Stimulated activated CD4-positive, alpha-beta T cell treated with anti-CD3 and anti-CD28 coated beads, TNF-alpha, amount 100 ng/mL, for 24 hours (primary cell): ENCODE results near the gene NSL1.

ENCODE experiments used
- DNase-seq, 3 experiments: peaks; one replicate each; pipeline ENCODE4 v3.0.0-alpha.2; 2020; ENCODE audit warnings: low read depth in 3 of 3

The NSL1 gene

GRCh38 chr1:212703991-212704564 is 87.5 kb downstream of the NSL1 start:
- no peak for DNase-seq

GRCh38 chr1:212702672-212703071 is 88.9 kb downstream of the NSL1 start:
- no peak for DNase-seq

DNA sequence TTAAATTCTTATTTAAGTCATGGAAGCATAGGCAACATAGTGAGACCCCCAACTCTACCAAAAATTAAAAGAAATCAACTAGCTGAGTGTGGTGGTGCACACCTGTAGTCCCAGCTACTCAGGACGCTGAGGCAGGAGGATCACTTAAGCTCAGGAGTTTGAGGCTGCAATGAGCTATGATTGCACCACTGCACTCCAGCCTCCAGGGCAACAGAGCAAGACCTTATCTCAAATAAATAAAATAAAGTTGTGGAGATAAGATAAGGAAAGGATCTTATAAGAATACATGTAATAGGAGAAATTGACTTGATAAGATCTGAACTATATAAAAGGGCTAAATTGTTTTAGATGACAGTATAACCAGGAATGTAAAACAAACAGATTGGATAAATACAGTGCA is 89.7 kb downstream of the NSL1 start:
- no peak for DNase-seq

DNA sequence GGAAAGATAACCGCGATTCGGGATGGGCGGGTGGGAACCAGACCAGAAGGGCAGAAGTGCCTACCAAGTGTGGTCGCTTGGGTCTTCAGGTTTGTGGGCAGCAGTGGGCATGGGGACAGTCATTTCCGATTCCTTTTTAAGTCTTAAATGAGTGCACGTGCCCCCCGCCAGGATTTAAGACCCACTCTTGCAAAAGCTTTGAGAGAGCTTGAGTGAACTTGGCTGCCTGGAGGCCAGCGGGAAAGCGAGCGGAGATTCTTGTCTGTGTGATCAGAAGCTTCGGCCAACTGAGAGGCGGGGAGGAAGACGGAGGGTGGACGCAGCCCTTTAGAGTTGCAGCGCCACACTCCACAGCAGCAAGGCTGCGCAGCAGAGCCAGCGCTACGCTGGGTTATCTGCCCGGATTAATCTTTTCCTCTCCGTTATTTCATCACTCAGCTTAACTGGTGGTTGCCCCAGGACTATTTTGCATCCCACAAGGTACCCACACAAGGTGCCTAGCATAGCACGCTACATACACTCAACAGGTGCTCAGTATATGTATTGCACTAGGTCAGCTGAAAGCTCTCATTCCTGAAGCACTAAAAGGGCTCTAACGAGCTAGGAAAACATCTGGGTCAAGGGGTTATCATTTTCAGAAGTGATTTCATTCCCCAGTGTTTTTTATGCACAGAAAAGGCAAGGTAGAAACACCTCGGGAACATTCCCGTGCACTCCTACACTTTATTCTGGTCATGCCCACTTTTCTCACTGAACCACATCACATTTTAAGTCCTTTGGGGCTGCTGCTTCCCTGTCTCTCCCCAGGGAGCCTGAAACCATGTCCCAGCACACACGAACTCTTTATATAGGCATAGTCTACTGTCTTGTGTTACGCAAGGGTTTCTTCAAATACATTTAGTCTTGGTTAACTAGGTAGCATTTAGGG is 90.4 kb downstream of the NSL1 start:
- peak in 1 of 3 experiments; percentile 27 for DNase-seq

DNA sequence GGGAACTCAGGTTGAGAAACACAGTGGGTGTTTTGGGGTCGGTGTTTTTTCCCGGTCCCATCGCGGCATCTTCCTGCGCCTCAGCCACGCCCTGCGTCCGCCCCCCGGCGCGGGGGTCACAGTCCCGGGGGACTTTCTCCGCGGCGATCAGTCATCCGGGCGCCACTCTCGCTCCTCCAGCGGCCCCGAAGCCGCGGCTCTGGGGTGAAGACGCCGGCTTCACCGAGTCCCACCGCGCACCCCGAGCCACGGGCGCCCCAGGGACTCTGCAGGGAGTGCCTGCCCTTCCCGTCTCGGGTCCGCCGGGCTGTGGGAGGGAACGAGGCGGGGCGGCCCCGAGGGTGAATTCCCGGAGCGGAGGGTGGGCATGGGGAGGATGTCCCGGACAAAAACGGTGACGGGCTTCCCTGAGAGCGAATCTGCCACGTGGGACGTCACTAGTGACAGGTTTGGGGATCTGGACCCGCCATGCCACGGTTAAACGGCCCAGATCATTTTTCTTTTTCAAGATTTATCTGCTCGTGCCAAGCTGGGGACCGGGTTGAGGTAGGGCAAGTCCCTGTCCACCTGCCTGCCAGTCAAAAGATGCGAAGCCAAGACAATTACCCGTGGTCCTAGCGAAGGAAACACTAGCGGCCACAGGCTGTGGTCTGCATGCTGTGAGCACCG is 91.2 kb downstream of the NSL1 start:
- DNase-seq = peak in 1 of 3 experiments; percentile 63

DNA sequence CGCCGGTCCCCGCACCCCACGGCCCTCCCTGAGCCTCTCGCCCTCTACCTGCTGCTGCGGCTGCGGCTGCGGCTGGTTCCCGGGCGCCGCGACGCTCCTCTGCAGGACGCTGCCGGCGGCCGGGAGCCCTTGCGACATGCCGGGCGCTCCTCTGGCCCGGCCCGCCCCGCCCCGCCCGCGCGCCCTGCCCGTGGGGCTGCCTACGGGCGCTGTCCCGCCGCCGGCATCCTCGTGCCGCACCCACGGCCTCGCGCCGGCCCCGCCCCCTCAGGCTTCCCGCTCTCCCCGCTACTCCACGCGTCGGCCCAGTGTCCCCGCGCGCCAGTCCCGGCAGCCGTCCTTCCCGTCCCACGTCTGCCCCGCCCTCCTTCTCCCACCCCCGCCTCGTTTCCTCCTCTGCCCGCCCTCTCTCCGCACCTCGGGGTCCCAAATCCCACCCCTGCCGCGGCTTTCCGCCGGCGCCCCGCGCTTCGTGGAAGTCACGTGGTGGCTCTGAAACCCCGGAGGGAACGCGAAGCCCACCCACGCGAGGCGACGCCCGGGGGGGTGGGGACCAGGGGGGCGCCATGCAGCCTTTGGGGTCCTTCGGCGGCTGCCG is 91.9 kb downstream of the NSL1 start, which contains the start of gene BATF3:
Gene BATF3 (minus strand): TSS at position 216 of the 598 bp plus-strand sequence. CDS start 78 bp downstream, at position 138.
- DNase-seq = peak in 1 of 3 experiments; percentile 69

DNA sequence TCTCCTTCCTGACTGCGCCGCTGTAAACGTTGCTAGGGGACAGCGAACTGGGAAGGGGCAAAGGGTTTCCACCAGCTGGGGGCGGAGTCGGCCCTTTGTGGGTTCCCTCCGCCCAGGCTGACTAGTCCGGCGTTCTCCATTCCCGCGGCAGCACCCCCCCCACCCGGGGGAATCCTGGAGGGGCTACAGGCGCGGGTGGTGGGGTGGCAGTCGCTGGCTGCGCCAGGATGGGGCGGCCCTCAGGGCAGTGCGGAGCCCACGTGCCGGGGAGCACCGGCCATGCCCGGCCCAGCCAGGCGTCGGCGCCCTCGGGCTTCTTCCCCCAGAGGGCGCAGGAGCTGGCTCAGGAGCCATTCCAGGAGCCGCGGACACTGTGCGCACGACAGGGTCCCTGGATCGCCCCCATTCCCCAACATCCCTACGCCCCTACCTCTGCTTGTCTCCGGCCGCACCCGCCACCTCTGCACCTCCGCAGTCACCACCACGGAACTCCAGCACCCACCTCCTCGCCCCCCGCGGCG is 92.4 kb downstream of the NSL1 start:
- peak in 1 of 3 experiments; percentile 54 for DNase-seq

- DNase-seq = no peak
These were observed 93.0 kb downstream of the NSL1 start for GRCh38 chr1:212698467-212699103.

- DNase-seq = no peak
These were observed 94.8 kb downstream of the NSL1 start for GRCh38 chr1:212696721-212697331.

DNA sequence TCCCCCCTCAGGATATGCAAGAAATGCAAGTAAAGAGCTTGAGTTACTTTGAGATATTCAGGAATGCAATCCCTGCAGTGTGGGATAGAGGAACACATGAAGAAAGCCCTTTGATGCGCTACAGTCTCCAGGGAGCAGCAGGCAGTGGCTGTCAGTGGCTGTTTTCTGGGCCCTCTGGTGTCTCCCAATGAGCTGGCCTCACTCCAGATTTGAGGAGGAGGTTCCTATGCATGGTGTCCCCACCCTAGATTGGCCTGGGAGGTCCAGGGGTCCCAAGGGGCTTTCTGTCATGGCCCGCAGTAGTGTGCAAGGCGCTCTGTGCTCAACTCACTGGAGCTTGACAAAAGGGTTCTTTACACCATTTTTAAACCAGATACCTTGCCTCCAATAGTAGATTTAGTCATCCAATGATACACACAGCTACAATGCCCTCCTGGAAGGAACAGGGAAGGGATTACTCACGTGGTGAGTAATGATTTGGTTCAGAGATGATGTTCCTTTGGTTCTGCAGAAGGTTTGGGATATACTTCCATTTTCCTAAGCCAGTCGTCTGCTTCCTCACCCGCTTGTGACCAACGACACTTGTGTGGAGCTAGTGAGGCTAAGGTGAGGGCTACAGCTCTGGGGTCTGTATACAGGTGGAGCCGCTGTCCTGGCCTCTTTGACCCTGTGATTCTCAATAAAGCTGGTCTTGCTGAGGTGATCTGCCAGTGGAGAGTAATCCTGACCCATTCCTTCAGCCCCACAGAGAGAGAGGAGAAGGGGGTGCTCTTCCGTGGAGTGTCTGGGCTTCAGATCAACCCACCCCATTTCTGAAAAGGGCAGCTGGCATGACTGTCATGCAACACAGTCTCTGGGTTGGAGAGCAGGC is 98.6 kb downstream of the NSL1 start:
- no peak for DNase-seq

- DNase-seq = no peak
These were observed 100.0 kb downstream of the NSL1 start for GRCh38 chr1:212691561-212692071.

DNA sequence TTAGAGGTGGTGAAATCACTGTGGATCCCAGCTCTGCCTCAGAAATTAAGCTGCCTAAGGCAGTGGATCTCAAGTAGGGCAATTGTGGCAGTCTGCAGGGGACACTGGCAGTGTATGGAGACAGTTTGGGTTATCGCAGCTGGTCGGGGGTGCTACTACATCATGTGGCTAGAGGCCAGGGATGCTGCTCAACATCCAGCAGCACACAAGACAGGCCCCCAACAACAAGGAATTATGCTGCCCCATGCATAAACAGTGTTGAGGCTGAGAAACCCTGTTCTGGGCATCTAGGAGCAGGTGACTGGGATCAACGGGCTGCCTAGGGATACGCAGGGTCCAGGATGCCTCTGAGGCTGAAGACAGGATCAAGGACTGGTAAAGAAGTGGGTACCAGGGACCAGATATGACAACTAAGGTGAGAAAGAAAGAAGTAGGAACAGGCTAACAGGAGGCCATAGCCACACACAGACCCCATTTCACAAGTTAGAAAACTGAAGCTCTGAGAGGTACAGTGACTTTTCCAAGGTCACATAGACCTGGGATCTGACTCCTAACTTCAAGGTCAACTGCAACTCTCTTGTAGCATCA is 100.7 kb downstream of the NSL1 start:
- DNase-seq = no peak

GRCh38 chr1:212689758-212690529 is 101.6 kb downstream of the NSL1 start:
- DNase-seq = no peak

DNA sequence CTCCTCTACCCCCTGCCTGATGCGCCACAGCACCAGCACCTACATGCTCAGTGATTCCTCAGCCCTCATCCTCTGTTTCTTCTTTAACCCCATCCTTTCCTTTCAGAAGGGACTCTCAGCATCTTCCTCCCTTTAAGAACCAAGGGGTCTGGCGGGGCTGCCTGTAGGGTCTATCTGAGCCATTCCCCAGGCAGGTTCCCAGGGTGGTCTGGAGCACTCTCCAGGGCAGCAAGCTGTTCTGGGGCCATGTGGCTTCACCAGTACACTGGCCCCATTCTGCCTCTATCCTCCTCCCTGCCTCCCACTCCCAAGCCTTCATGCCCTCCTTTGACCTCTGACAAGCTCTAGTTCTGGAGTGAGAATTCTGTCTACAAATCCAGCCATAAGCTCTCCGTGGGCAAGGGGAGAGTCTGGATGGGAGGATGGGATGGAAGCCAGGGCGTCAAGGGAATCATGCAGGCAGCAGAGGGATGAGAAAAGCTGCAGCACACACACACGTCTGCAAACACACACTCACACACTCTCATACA is 102.3 kb downstream of the NSL1 start:
- no peak for DNase-seq

- DNase-seq = no peak
These were observed 103.1 kb downstream of the NSL1 start for GRCh38 chr1:212688341-212689047.

GRCh38 chr1:212687811-212688210 is 103.8 kb downstream of the NSL1 start:
- DNase-seq = no peak

DNA sequence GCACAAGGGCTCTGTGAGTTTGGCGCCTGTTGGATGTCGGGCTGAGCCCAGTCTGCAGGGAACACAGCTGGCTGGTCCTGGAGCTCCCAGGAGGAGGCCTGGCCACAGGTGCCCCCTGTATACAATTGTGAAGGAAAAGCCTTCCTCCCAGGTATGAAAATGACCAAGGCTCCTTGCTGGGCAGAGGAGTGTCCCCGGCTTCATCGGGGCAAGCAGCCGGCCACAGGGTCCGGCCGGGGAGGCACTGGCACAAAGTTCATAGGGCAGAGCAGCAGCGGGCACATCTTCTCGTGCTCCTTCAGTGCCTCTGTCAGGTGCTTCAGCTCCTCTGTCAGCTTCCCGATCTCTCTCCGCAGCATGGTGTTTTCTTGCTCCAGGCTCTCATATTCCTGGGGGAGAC is 105.0 kb downstream of the NSL1 start:
- no peak for DNase-seq

DNA sequence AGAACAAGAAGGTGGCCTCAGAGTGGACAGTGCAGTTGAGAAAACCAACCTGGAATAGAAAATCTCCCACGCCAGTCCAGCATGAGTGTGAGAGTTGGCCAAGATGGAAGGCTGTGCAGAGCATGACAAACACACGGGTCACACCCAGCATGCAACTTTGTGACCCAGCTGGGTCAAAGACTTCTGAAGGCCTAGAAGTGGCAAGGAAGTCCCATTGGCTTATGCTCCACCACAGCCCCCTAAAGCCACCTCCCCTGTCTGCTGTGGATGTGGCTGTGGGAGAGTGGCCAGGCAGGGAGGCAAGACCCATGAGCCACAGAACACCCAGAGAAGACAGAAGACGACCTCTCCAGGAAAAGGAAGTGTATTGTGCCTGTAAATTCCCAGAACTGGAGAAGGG is 105.5 kb downstream of the NSL1 start:
- DNase-seq = no peak
